ENCODE data around the gene SYNPO2.

DNA sequence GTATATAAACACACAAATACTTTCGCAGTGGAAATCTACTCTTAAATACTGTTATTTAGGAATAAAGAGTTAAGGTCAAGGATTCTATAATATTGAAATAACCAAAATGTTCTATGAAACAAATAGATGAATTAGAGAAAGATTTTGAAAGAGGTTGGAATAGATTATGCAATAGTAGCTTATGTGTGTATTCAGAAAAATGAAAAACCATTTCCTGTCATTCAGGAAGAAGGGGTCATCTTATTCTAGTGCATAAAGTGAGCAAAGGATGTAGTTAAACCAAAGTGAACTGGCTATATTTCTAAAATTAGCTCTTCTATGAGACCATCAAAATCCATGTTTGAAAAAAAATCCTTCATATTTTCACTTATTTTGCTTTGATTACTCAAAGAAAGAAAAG lies 217.0 kb downstream of the SYNPO2 start:
- TF ChIP-seq CTCF (IDR thresholded peaks at IDR 0.05) (no peak), POLR2A (IDR thresholded peaks at IDR 0.05) (no peak)
